NCI-H446 (cell line): ENCODE data around the gene CCDC102B.
"Not testable (repeated sequence)": the region's sequence is repeated elsewhere in the genome, so short reads cannot be mapped to it uniquely, and the experiment has no call there.

ENCODE experiments used
- DNase-seq, 2 experiments: peaks; one replicate each; lab custom pipeline; 2025; lab: John Stamatoyannopoulos, UW

CCDC102B gene

GRCh38 chr18:68797871-68798270 is at the start of gene CCDC102B:
CCDC102B (plus strand) TSS chr18:68798080; CDS start chr18:68836764, 38,684 bp downstream.
- no peak for DNase-seq

GRCh38 chr18:68757126-68757525 is 40.8 kb upstream of the CCDC102B start:
- DNase-seq = no peak

DNA sequence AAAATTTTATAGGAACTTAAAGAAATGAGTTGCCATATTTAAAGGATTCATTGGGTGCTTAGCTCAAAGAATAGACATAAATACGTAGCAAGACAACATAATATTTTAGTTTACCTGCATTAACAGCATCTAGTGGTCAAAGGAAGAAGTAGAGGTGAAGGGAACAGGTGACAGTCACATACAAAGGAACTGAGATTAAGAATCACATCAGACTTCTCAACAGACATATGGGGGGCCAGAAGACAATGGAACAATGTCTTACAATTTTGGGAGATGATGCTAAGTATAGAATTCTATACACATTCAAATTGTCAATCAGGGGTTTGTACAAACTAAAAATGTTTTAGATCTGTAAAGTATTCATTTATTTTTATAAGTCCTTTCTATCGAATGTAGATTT is 38.6 kb upstream of the CCDC102B start:
- DNase-seq = no peak

- no peak for DNase-seq
Observed at GRCh38 chr18:68763083-68763482, 34.8 kb upstream of the CCDC102B start.

- DNase-seq = no peak
Observed at GRCh38 chr18:68764016-68764415, 33.9 kb upstream of the CCDC102B start.

- no peak for DNase-seq
Observed at GRCh38 chr18:68766433-68766832, 31.4 kb upstream of the CCDC102B start.

- no peak for DNase-seq
Observed at GRCh38 chr18:68769461-68769860, 28.4 kb upstream of the CCDC102B start.

- DNase-seq = peak in 1 of 2 experiments; percentile 5
Observed at GRCh38 chr18:68772268-68772667, 25.6 kb upstream of the CCDC102B start.

GRCh38 chr18:68778280-68778886 is 19.5 kb upstream of the CCDC102B start:
- no peak for DNase-seq

GRCh38 chr18:68779169-68779568 is 18.7 kb upstream of the CCDC102B start:
- DNase-seq = no peak

DNA sequence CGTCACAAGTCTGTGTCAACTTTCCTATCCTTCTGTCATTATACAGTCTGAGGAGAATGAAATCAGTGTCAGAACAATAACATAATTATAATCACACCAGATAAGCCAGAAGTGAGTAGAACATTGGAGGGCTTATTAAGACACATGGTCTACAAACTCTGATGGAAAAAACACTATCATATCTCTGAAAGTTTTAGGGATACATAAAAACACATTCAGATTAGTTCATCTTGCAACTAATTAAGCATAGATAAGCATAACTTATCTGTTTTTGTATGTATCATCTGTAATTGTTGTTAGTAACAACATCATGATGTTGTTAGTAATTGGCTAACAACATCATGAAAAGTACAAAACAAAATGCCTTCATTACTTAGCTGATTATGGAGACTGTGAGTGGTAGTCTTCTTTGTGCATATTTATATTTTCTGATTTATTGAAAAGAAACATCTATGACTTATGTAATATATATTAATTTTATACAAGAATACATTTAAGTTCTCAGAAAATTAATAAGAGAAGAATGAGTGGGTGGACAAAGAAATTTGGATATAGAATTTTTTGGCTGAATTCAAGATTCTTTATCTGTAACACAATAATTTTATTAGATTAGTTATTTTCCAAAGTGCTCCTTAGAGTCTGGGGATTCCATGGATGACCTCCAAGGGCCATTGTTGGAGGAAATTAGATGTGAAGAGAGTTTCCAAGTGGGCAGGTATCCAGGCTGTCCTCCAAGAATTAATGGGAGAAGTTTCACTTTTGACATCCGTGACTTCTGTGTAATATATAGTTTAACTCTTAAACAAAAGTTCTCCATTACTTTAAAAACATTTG is 16.9 kb upstream of the CCDC102B start:
- no peak for DNase-seq

GRCh38 chr18:68783506-68783905 is 14.4 kb upstream of the CCDC102B start:
- DNase-seq = no peak

DNA sequence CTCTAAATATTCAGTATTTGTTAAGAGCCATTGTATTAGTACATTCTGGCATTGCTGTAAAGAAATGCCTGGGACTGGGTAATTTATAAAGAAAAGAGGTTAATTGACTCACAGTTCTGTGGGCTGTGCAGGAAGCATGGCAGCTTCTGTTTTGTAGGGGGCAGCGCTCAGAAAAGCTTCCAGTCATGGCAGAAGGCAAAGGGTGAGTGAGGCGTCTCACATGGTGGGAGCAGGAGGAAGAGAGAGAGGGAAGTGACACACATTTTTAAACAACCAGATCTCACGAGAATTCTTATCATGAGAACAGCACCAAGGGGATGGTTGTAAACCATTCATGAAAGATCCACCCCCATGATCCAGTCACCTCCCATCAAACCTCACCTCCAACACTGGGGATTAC is 13.8 kb upstream of the CCDC102B start:
- no peak for DNase-seq

- DNase-seq = not testable (repeated sequence)
Observed at GRCh38 chr18:68790290-68790689, 7.6 kb upstream of the CCDC102B start.

- DNase-seq = no peak
Observed at GRCh38 chr18:68791801-68792200, 6.1 kb upstream of the CCDC102B start.

- no peak for DNase-seq
Observed at GRCh38 chr18:68793951-68794350, 3.9 kb upstream of the CCDC102B start.

DNA sequence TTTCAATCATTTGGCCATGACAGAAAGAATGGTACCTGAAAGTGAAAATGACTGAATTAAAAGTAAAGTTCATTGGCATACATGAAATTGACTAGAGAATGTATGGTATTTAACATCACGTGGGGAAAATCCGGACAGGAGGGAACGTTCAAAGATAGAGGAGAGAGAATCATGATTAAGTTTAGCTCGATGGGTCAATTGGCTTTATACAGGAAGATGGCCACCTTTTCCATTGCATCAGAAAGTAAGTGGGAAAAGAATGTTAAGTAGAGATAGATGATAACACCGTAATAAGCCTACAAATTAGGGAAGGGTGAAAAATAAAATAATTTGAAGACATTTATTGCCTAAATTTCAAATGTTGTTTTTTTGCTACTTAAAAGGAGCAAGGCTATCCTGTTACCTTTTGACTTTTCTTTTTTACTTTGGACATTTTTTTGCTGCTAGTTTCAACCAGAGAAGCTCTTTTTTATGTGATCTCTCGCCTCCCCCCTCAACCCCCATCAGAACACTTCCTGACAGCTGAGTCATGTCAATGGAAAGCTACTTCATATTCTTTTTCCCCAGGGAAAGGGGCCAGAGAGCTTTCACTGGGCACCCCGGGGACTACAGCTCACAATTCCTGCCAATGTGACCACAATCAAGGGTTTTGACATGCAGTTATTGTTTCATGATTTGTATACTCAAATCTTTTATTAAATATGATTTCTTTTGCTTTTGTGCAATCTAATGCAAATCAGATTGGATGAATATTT is 767 bp upstream of the CCDC102B start:
- no peak for DNase-seq

DNA sequence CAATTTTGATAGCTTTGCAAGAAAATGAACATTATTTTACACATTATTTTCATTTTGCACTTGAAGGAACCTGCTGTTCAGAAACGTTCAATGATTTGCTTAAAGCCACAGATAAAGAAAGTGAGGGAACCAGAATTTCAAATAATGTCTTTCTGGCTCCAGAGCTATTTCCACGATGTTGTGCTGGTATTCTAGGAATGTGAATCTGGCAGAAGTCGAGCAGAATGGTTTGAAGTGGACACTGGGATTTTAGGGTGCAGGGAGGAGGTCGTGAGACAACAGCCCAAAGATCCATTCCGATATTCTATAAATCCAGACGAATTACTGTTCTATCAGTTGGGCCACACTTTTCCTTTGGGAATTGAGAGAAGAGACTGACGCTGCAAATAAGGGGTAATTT is 2.2 kb downstream of the CCDC102B start:
- no peak for DNase-seq

GRCh38 chr18:68803356-68803755 is 5.5 kb downstream of the CCDC102B start:
- DNase-seq = no peak

DNA sequence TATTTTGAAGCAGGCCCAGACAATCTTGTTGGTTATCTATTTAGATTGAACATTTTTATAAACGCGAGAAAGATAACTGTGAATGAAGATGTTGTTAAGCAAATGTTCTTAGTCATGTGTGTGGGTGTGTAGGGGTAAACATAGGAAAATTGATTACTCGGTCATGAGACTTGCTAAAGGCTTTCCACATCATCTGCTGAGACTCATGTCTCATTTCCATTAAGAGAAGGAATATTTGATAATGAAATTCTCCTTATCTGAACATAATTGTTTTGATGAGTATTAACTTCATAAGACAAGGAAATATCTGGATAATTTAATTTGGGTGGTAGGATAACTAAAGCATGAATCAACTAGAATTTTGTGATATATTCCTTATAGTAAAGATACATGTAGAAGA is 19.7 kb downstream of the CCDC102B start:
- DNase-seq = no peak

- DNase-seq = no peak
Observed at GRCh38 chr18:68818584-68818983, 20.7 kb downstream of the CCDC102B start.

DNA sequence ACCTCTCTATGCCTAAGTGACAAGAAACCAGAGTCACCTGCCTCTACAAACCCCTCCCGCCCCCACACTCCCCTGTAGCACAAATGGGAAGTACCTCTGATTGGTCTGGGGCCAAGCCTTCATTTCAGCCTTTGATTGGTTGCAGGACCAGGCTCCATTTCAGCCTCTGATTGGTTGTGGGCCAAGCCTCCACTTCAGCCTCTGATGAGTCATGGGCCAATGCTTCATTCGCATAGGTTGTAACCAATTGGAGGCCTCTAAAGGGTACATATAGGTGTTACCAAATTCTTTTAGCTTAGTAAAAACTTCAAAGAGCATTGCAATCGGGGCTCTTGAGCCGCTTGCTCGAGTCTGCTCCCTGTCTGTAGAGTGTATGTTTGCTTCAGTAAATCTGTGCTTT is 25.0 kb downstream of the CCDC102B start:
- no peak for DNase-seq

DNA sequence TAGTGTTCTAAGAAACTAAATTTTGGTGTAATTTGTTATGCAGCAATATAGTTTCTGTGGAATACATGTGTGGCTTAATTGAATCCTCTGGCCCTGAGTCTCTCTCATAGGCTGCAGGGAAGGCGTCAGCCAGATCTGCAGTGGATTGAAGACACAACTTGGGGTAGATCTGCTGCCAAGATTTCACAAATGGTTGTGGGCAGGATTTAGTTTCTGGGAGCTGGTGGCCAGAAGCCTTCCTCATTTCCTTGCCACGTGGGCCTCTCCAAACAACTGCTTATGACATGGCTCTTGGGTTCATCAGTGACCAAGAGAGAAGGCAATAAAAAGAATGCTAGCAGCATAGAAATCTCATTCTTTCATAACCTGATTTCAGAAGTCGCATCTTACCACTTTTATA is 28.2 kb downstream of the CCDC102B start:
- DNase-seq = peak in 1 of 2 experiments; percentile 40
